ENCODE results near the gene DSG2. TPM values are rescaled to one million over a fixed set of nuclear protein-coding genes. Genes with fewer than 3 reads are reported as not detected.
A peak's percentile ranks its signal among the peaks of the same experiment; 100 is the strongest.

Gene DSG2
- total RNA-seq, 5 donors from 2014 or later (not counting 1 experiment from before 2014, with no cell fraction given), result 0.07 to 0.83 (median 0.53) TPM

DNA sequence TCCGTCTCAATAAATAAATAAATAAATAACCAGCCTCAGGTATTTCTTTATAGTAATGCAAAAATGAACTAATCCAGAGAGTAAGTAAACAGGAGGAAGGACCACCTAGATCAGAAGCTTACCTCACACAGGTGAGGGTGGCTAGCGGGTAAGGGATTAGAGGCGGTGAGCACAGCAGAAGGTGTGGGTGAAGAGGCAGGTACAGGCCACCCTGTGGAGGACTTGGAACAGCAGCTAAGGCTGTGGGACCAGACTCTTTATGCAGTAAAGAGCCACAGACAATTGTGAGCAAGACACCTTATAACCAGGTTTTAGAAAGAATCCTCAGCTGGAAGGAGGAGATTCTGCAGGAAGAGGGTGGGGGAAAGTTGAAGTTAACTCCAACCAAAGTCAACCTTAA is 59.5 kb downstream of the DSG2 start:
- DNase-seq (no peak), ATAC-seq (replicated peaks in 1 of 4) (no peak)
- WGBS (ENCODE audit: insufficient coverage), result 100% methylated on average over 2 of the region's 3 CpGs
- no peak overlapping the region for H3K4me3 ChIP-seq (ENCODE audit: control insufficient read depth in 1 of 2, extremely low read depth in 1 of 2, low read length in 1 of 2)
- Mint-ChIP-seq H3K36me3 (no peaks in the 10 kb centered on the region), H3K9me3 (no peaks in the 10 kb centered on the region), H3K27ac (no peak overlapping the region), H3K27me3 (peaks cover 12 to 16% of the 10 kb centered on the region in 2 donors), H3K4me3 (no peak overlapping the region), H3K4me1 (peaks cover 0 to 2% (median 0%) of the 10 kb centered on the region in 3 donors)
- H3K27me3 ChIP-seq (replicated peaks in 1 of 2; ENCODE audit: control insufficient read depth in 2 of 2, extremely low read depth in 1 of 2, insufficient read depth in 2 of 2, low read length in 1 of 2), result peaks cover 0 to 2% of the 10 kb centered on the region in 2 experiments
- CTCF ChIA-PET, result no interaction called here
- H3K9me3 ChIP-seq, result no peaks in the 10 kb centered on the region
- POLR2A ChIA-PET, result no interaction called here
- no peaks in the 10 kb centered on the region for H3K36me3 ChIP-seq (ENCODE audit: control insufficient read depth in 2 of 2, extremely low read depth in 1 of 2, insufficient read depth in 1 of 2, low read length in 1 of 2)
- no peaks in the 10 kb centered on the region for H3K4me1 ChIP-seq (ENCODE audit: control insufficient read depth in 1 of 2, extremely low read depth in 1 of 2, insufficient read depth in 2 of 2, low read length in 2 of 2)
- H3K27ac ChIP-seq (ENCODE audit: low read length), result no peak overlapping the region

DNA sequence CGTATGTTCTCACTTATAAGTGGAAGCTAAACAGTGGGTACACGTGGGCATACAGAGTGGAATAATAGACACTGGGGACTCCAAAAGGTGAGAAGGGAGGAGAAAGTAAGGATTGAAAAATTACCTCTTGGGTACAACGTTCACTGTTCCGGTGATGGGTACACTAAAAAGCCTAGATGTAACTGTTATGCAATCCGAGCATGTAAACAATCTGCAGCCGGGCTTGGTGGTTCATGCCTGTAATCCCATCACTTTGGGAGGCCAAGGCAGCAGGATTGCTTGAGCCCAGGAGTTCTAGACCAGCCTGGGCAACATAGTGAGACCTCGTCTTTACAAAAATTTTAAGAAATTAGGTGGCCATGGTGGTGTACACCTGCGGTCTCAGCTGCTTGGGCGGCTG is 60.6 kb downstream of the DSG2 start:
- Histone ChIP-seq H3K4me3 (ENCODE audit: control insufficient read depth in 1 of 2, extremely low read depth in 1 of 2, low read length in 1 of 2) (no peak overlapping the region), H3K27me3 (replicated peaks in 1 of 2; ENCODE audit: control insufficient read depth in 2 of 2, extremely low read depth in 1 of 2, insufficient read depth in 2 of 2, low read length in 1 of 2) (peaks cover 0 to 2% of the 10 kb centered on the region in 2 experiments), H3K36me3 (ENCODE audit: control insufficient read depth in 2 of 2, extremely low read depth in 1 of 2, insufficient read depth in 1 of 2, low read length in 1 of 2) (no peaks in the 10 kb centered on the region), H3K27ac (ENCODE audit: low read length) (no peak overlapping the region), H3K9me3 (no peaks in the 10 kb centered on the region), H3K4me1 (ENCODE audit: control insufficient read depth in 1 of 2, extremely low read depth in 1 of 2, insufficient read depth in 2 of 2, low read length in 2 of 2) (no peaks in the 10 kb centered on the region)
- Mint-ChIP-seq H3K27me3 (peaks cover 11 to 12% of the 10 kb centered on the region in 2 donors), H3K9me3 (no peaks in the 10 kb centered on the region), H3K27ac (no peak overlapping the region), H3K36me3 (no peaks in the 10 kb centered on the region), H3K4me3 (no peak overlapping the region), H3K4me1 (peaks cover 0 to 2% (median 0%) of the 10 kb centered on the region in 3 donors)
- ChIA-PET CTCF (interaction anchor here (0.6 kb wide), 2 partner anchors 52 to 159 kb away, joined by 3 read pairs; no protein-coding TSS in a partner anchor), POLR2A (no interaction called here)
- ATAC-seq (replicated peaks in 1 of 4), result no peak
- DNase-seq, result no peak
- WGBS (ENCODE audit: insufficient coverage), result 74% methylated on average over 8 of the region's 9 CpGs

DNA sequence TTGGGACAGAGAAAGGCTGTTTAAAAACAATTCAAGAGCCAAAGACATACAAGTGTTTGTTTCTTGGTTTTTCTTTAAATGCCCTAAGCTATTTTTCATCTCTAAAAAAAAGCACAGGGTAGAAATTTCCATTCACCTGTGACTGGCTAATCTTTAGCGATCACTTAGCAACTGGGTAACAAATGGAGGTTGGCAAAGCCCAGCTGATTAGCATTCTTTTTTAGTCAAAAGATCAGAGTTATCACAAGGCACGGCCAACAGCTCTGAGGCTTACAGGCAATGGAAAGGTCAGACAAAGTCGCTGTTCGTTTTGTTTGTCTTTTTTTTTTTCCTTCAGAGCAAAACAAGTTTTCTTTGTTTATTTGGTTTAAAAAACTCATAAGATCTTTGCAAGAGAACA is 64.7 kb downstream of the DSG2 start:
- peaks cover 5 to 8% of the 10 kb centered on the region in 2 donors for H3K27me3 Mint-ChIP-seq

DNA sequence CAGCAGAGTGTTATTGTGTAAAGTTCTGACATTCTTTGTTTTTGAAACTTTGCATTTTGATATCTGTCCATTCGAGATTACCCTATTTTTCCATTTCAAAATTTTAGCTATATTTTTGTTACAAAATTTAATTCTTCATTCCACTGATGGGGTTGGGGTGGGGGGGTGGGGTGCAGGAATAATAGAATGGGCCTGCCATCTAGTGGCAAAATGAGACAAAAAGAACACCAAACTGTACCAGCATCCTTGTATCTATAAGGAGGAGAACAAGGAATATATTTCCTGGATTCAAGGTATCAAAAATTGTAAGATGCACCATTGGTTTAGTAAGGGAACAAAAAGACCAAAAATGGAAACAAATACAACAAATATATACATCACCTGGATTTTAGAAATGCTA is 65.8 kb downstream of the DSG2 start:
- Mint-ChIP-seq H3K27me3 (peaks cover 5 to 8% of the 10 kb centered on the region in 2 donors), H3K36me3 (no peaks in the 10 kb centered on the region), H3K4me3 (no peak overlapping the region), H3K27ac (no peak overlapping the region), H3K4me1 (no peaks in the 10 kb centered on the region), H3K9me3 (no peaks in the 10 kb centered on the region)
- DNase-seq (no peak), ATAC-seq (replicated peaks in 1 of 4) (no peak)
- no peaks in the 10 kb centered on the region for H3K9me3 ChIP-seq
- no CpG with 5 or more reads among the region's 1 CpG for WGBS (ENCODE audit: insufficient coverage)
- H3K4me3 ChIP-seq (ENCODE audit: control insufficient read depth in 1 of 2, extremely low read depth in 1 of 2, low read length in 1 of 2), result no peak overlapping the region
- POLR2A ChIA-PET, result no interaction called here
- no peak overlapping the region for H3K27ac ChIP-seq (ENCODE audit: low read length)
- CTCF ChIA-PET, result interaction anchor here (0.6 to 0.9 kb wide), 2 partner anchors 14 to 563 kb away, joined by 4 read pairs; no protein-coding TSS in a partner anchor
- no peaks in the 10 kb centered on the region for H3K27me3 ChIP-seq (replicated peaks in 1 of 2; ENCODE audit: control insufficient read depth in 2 of 2, extremely low read depth in 1 of 2, insufficient read depth in 2 of 2, low read length in 1 of 2)
- H3K4me1 ChIP-seq (ENCODE audit: control insufficient read depth in 1 of 2, extremely low read depth in 1 of 2, insufficient read depth in 2 of 2, low read length in 2 of 2), result no peaks in the 10 kb centered on the region
- H3K36me3 ChIP-seq (ENCODE audit: control insufficient read depth in 2 of 2, extremely low read depth in 1 of 2, insufficient read depth in 1 of 2, low read length in 1 of 2), result no peaks in the 10 kb centered on the region

More for the DNA sequence above, 64.7 kb downstream of the DSG2 start:
- no peak overlapping the region for H3K4me3 ChIP-seq (ENCODE audit: control insufficient read depth in 1 of 2, extremely low read depth in 1 of 2, low read length in 1 of 2)
- no peaks in the 10 kb centered on the region for H3K36me3 Mint-ChIP-seq
- H3K4me3 Mint-ChIP-seq, result no peak overlapping the region
- H3K36me3 ChIP-seq (ENCODE audit: control insufficient read depth in 2 of 2, extremely low read depth in 1 of 2, insufficient read depth in 1 of 2, low read length in 1 of 2), result no peaks in the 10 kb centered on the region
- H3K9me3 ChIP-seq, result no peaks in the 10 kb centered on the region
- 50% methylated on average over 1 of the region's 4 CpGs for WGBS (ENCODE audit: insufficient coverage)
- POLR2A ChIA-PET, result interaction anchor here in 1 of 2 donors (0.6 kb wide), 1 partner anchor 635 kb away, joined by 3 read pairs; no protein-coding TSS in a partner anchor
- no peak for DNase-seq
- H3K27ac Mint-ChIP-seq, result no peak overlapping the region
- H3K9me3 Mint-ChIP-seq, result no peaks in the 10 kb centered on the region
- H3K4me1 Mint-ChIP-seq, result no peaks in the 10 kb centered on the region
- no peak for ATAC-seq (replicated peaks in 1 of 4)
- H3K27ac ChIP-seq (ENCODE audit: low read length), result no peak overlapping the region
- CTCF ChIA-PET, result interaction anchor here in 1 of 2 donors (0.6 to 0.9 kb wide), 2 partner anchors 13 to 23 kb away, joined by 3 read pairs; no protein-coding TSS in a partner anchor
- no peaks in the 10 kb centered on the region for H3K4me1 ChIP-seq (ENCODE audit: control insufficient read depth in 1 of 2, extremely low read depth in 1 of 2, insufficient read depth in 2 of 2, low read length in 2 of 2)
- no peaks in the 10 kb centered on the region for H3K27me3 ChIP-seq (replicated peaks in 1 of 2; ENCODE audit: control insufficient read depth in 2 of 2, extremely low read depth in 1 of 2, insufficient read depth in 2 of 2, low read length in 1 of 2)

DNA sequence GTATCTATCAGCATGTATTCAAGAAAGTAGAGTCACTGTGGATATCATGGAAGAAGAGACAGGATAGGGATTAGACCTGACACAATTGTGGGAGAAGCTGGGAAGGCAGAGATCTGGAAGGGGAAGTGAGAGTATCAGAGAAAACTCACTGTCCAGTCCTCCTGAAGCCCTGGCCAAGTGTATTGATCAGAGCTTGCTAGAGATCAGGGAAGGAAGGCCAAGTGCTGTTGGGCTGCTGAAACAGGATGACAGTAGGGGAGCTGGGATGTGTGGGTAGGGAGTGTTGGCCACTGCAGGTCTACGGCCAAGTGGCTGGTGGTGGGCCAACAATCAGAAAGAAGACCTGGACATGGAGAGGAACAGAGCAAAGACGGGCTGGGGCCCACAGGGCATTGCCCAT is 67.4 kb downstream of the DSG2 start:
- ChIA-PET POLR2A (no interaction called here), CTCF (interaction anchor here (0.5 to 1.1 kb wide), 2 partner anchors 9 to 162 kb away, joined by 5 read pairs; no protein-coding TSS in a partner anchor)
- Histone ChIP-seq H3K4me3 (ENCODE audit: control insufficient read depth in 1 of 2, extremely low read depth in 1 of 2, low read length in 1 of 2) (no peak overlapping the region), H3K4me1 (ENCODE audit: control insufficient read depth in 1 of 2, extremely low read depth in 1 of 2, insufficient read depth in 2 of 2, low read length in 2 of 2) (no peaks in the 10 kb centered on the region), H3K27ac (ENCODE audit: low read length) (no peak overlapping the region), H3K27me3 (replicated peaks in 1 of 2; ENCODE audit: control insufficient read depth in 2 of 2, extremely low read depth in 1 of 2, insufficient read depth in 2 of 2, low read length in 1 of 2) (no peaks in the 10 kb centered on the region), H3K9me3 (no peaks in the 10 kb centered on the region), H3K36me3 (ENCODE audit: control insufficient read depth in 2 of 2, extremely low read depth in 1 of 2, insufficient read depth in 1 of 2, low read length in 1 of 2) (no peaks in the 10 kb centered on the region)
- Mint-ChIP-seq H3K27me3 (peaks cover 5 to 8% of the 10 kb centered on the region in 2 donors), H3K36me3 (no peaks in the 10 kb centered on the region), H3K4me3 (no peak overlapping the region), H3K9me3 (no peaks in the 10 kb centered on the region), H3K4me1 (no peaks in the 10 kb centered on the region), H3K27ac (no peak overlapping the region)
- DNase-seq (no peak), ATAC-seq (replicated peaks in 1 of 4) (peak in 1 of 4 experiments; percentile 6)
- 100% methylated on average over 1 of the region's 2 CpGs for WGBS (ENCODE audit: insufficient coverage)

DNA sequence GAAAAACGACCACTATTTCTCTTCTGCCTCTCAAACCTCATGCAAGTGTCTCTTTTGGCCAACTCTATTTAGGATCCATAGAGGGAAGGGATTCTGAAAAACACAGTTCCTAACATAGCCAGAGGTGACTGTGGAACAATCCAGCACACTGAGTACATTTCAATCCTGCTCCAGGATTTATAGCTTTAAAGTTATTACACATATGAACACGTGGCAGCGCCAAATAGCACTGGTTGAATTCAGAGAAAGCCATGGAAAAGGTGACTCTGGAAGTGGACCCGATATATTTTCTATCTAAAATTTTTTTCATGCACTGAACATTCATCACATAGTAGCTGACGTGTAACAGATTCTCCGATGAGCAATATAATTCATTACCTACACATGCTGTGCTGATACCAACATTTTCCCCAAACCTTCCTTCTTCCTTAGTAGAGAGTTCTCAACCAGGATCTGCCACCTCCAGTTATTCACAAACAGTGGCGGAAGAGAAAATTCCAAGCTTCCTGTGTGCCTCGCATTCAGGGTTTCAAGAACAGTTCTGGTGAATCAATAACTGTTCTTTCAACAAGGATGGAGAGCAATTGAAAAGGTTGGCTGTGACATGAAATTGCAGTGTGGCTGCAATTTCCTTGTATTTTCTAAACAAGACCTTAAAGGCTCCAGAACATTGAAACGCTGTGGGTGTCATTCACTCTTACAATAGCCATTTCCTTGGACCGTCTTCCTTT is 68.0 kb downstream of the DSG2 start:
- Mint-ChIP-seq H3K9me3 (no peaks in the 10 kb centered on the region), H3K36me3 (no peaks in the 10 kb centered on the region), H3K4me3 (no peak overlapping the region), H3K4me1 (no peaks in the 10 kb centered on the region), H3K27ac (no peak overlapping the region), H3K27me3 (peaks cover 1 to 8% of the 10 kb centered on the region in 2 donors)
- 94% methylated on average over 3 of the region's 10 CpGs for WGBS (ENCODE audit: insufficient coverage)
- POLR2A ChIA-PET, result no interaction called here
- DNase-seq (no peak), ATAC-seq (replicated peaks in 1 of 4) (no peak)
- Histone ChIP-seq H3K27ac (ENCODE audit: low read length) (no peak overlapping the region), H3K36me3 (ENCODE audit: control insufficient read depth in 2 of 2, extremely low read depth in 1 of 2, insufficient read depth in 1 of 2, low read length in 1 of 2) (no peaks in the 10 kb centered on the region), H3K9me3 (no peaks in the 10 kb centered on the region), H3K27me3 (replicated peaks in 1 of 2; ENCODE audit: control insufficient read depth in 2 of 2, extremely low read depth in 1 of 2, insufficient read depth in 2 of 2, low read length in 1 of 2) (no peaks in the 10 kb centered on the region), H3K4me1 (ENCODE audit: control insufficient read depth in 1 of 2, extremely low read depth in 1 of 2, insufficient read depth in 2 of 2, low read length in 2 of 2) (no peaks in the 10 kb centered on the region), H3K4me3 (ENCODE audit: control insufficient read depth in 1 of 2, extremely low read depth in 1 of 2, low read length in 1 of 2) (no peak overlapping the region)
- CTCF ChIA-PET, result interaction anchor here (0.5 to 1.1 kb wide), 3 partner anchors 10 to 607 kb away, joined by 3 to 5 read pairs (median 5); no protein-coding TSS in a partner anchor
